ENCODE data around the gene ENOX1. TPM values are rescaled to one million over a fixed set of nuclear protein-coding genes. Genes with fewer than 3 reads are reported as not detected.
"Not testable (repeated sequence)": the region's sequence is repeated elsewhere in the genome, so short reads cannot be mapped to it uniquely, and the experiment has no call there.

Gene ENOX1
- total RNA-seq: 1 to 10 TPM in 1 of 2 donors, under 1 TPM in 1; 0.22 to 1.4 TPM

DNA sequence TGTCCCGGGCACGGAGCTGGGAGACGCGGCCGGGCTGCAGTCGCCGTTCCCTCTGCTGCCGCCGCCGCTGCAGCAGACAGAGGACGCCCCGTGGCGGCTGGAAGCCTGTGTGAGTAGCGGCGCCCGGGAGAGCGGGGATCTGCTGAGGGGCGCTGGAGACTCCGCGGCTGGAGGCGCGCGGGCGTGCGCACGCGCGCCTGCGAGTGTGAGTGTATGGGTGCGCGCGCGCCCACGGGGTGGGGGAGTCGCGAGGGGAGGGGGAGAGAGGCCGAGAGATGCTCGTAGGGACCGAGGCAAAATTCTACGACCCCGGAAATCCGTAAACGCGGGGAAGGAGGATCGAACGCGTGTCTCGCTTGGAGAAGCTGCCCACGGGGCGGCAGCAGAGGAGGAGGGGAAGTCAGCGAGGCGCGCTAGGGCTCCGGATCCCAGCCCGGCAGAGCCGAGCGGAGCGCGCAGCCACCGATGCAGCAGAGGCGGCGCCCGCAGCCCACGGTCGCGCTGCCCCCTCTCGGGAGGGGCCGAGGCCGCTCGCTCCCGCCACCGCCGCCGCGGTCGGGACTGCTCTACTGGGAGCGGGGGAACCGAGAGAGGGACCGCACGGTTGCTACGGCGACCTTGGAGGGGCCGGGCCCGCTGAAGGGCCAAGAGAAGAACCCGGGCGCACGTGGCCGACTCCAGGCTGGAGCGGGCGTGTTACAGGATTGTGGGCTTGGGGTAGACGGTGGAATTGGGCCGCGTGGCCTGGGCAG, at the start of gene ENOX1:
Gene ENOX1, minus strand, starts transcription at position 207 of the 752 bp plus-strand sequence.
- Histone ChIP-seq H3K27me3 (peaks cover 9% of the 10 kb centered on the region), H3K27ac (peak within 1 kb of the TSS; percentile 66), H3K9me3 (no peaks in the 10 kb centered on the region), H3K4me1 (peaks cover 3% of the 10 kb centered on the region), H3K36me3 (no peaks in the 10 kb centered on the region), H3K4me3 (peak within 1 kb of the TSS; percentile 50), H3K9ac (ENCODE audit: low read depth in 2 of 2, low read length in 2 of 2) (peak within 1 kb of the TSS; percentile 19 to 32)
- peak; percentile 22 for DNase-seq
- TF ChIP-seq, protein P1, sequence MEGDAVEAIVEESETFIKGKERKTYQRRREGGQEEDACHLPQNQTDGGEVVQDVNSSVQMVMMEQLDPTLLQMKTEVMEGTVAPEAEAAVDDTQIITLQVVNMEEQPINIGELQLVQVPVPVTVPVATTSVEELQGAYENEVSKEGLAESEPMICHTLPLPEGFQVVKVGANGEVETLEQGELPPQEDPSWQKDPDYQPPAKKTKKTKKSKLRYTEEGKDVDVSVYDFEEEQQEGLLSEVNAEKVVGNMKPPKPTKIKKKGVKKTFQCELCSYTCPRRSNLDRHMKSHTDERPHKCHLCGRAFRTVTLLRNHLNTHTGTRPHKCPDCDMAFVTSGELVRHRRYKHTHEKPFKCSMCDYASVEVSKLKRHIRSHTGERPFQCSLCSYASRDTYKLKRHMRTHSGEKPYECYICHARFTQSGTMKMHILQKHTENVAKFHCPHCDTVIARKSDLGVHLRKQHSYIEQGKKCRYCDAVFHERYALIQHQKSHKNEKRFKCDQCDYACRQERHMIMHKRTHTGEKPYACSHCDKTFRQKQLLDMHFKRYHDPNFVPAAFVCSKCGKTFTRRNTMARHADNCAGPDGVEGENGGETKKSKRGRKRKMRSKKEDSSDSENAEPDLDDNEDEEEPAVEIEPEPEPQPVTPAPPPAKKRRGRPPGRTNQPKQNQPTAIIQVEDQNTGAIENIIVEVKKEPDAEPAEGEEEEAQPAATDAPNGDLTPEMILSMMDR (IDR thresholded peaks at IDR 0.05): no peak
- intact Hi-C loops (cut with DNase I): no loop called here

DNA sequence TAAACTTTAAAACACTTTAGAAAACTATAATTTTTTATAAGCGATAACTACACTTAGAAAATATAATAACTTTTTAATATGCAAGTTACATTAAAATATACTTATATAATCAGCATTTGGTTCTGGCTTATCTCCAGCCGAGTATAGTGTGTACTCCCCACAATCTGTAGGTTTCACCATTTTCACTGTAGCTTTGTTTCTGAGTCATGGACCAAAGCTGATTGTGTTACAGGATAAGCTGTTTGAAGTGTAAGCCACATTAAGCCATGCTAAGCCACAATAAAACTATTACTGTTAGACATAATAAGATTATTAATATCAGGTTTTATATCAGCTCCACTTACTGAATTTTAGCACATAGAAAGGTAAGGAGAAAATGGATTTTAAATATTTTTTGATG, 48.9 kb upstream of the ENOX1 start:
- Histone ChIP-seq H3K9ac (ENCODE audit: low read depth in 2 of 2, low read length in 2 of 2) (no peak overlapping the region), H3K36me3 (no peaks in the 10 kb centered on the region), H3K4me3 (no peak overlapping the region), H3K9me3 (no peaks in the 10 kb centered on the region), H3K4me1 (no peaks in the 10 kb centered on the region), H3K27me3 (no peaks in the 10 kb centered on the region), H3K27ac (no peak overlapping the region)
- intact Hi-C loops (cut with DNase I): no loop called here
- TF ChIP-seq, protein P1 (IDR thresholded peaks at IDR 0.05): no peak
- no peak for DNase-seq

DNA sequence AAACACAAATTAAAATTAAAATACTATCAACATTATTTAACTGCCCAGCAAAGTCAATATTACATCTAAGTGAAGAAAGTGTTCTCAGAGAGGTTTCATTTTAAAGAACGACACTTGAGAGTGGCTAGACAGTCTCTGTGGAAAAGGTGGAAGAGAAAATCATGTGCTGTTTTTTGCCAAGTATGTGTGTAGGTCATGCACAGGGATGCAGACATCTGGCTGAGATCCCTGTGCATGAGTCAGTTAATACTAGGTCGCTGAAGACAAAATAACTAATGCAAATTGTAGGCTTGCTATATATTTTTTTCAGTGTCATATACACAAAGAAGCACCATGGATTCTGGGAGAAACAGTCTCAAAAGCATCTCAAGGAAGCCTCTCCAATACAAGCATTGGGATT, 44.3 kb upstream of the ENOX1 start:
- H3K36me3 ChIP-seq: no peaks in the 10 kb centered on the region
- intact Hi-C loops (cut with DNase I): no loop called here
- DNase-seq: no peak
- TF ChIP-seq, protein P1 (IDR thresholded peaks at IDR 0.05): no peak
- H3K27me3 ChIP-seq: no peaks in the 10 kb centered on the region
- no peaks in the 10 kb centered on the region for H3K9me3 ChIP-seq
- no peak overlapping the region for H3K9ac ChIP-seq (ENCODE audit: low read depth in 2 of 2, low read length in 2 of 2)
- no peak overlapping the region for H3K27ac ChIP-seq
- H3K4me1 ChIP-seq: no peaks in the 10 kb centered on the region
- H3K4me3 ChIP-seq: no peak overlapping the region

DNA sequence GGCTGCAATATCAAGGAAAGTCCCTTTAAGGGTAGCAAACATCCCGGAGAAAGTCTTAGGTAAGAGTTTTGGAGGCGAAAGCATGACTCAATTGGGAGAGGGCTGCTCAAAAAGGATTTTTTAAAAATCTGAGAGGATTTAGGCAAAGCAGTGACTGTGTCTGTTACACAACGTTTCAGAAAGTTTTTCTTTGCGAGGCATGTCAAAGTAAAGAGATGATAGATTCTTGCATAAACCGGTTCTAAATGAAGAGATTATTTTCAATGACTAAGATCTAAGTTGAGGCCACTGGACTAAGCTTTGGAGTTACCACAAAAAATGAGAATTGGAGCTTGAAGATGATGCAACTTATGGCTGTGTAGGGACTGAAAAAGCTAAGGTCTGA, 43.7 kb upstream of the ENOX1 start:
- Histone ChIP-seq H3K9ac (ENCODE audit: low read depth in 2 of 2, low read length in 2 of 2) (no peak overlapping the region), H3K27ac (no peak overlapping the region), H3K4me3 (no peak overlapping the region), H3K36me3 (no peaks in the 10 kb centered on the region), H3K27me3 (no peaks in the 10 kb centered on the region), H3K4me1 (no peaks in the 10 kb centered on the region), H3K9me3 (no peaks in the 10 kb centered on the region)
- intact Hi-C loops (cut with DNase I): no loop called here
- TF ChIP-seq, protein P1 (IDR thresholded peaks at IDR 0.05): no peak
- DNase-seq: no peak

DNA sequence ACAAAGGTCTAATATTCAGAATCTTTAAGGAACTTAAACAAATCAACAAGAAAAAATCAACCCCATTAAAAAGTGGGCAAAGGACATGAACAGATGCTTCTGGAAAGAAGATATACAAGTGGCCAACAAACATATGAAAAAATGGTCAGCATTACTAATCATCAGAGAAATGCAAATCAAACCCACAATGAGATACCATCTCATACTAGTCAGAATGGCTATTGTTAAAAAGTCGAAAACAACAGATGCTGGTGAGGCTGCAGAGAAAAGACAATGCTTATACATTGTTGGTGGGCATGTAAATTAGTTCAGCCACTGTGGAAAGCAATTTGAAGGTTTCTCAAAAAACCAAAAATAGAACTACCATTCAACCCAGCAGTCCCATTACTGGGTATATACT, 37.9 kb upstream of the ENOX1 start:
- H3K9ac ChIP-seq (ENCODE audit: low read depth in 2 of 2, low read length in 2 of 2); H3K4me3 ChIP-seq; H3K36me3 ChIP-seq; H3K9me3 ChIP-seq; H3K27me3 ChIP-seq; H3K27ac ChIP-seq; H3K4me1 ChIP-seq; intact Hi-C loops (cut with DNase I); DNase-seq: not testable (repeated sequence)

DNA sequence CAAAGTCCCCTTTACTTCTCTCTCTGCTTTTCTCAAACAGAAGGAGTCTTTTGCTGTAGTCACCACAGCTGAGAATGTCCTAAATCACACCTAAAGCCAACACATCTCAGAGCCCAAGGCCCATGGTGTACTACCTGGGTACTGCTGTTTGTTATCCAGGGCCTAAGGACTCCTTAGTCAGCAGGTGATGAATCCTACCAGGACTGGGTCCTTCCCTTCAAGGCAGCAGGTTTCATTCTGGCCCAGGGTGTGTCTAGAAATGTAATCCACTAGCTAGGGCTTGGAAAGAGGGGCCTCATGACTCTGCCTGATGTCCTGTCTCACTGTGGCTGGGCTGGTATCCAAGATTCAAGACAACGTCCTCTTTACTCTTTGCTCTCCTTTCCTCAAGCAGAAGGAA, 36.2 kb upstream of the ENOX1 start:
- Histone ChIP-seq H3K4me1 (no peaks in the 10 kb centered on the region), H3K36me3 (no peaks in the 10 kb centered on the region), H3K4me3 (no peak overlapping the region), H3K27ac (no peak overlapping the region), H3K27me3 (no peaks in the 10 kb centered on the region), H3K9me3 (no peaks in the 10 kb centered on the region), H3K9ac (ENCODE audit: low read depth in 2 of 2, low read length in 2 of 2) (no peak overlapping the region)
- TF ChIP-seq, protein P1 (IDR thresholded peaks at IDR 0.05): no peak
- no peak for DNase-seq
- intact Hi-C loops (cut with DNase I): no loop called here

All from colonic mucosa (tissue), 4 donors.